ENCODE data around the gene PGM5.

- no peak for TF ChIP-seq CHD2 (IDR thresholded peaks at IDR 0.05; ENCODE audit: low read length)
- TF ChIP-seq NRF1 (IDR thresholded peaks at IDR 0.05; ENCODE audit: low read depth, low read length) = no peak
- TF ChIP-seq CTCF (IDR thresholded peaks at IDR 0.05; ENCODE audit: control extremely low read depth in 1 of 3, insufficient read depth in 1 of 3, low read depth in 1 of 3, low read length in 3 of 3) = peak in 2 of 3 experiments; percentile 15 to 37; a peak in 2 of 4 replicates
- TF ChIP-seq HDAC6 (IDR thresholded peaks at IDR 0.05; ENCODE audit: low read depth, low read length) = no peak
- TF ChIP-seq CEBPB (IDR thresholded peaks at IDR 0.05; ENCODE audit: low read depth, low read length) = no peak
- TF ChIP-seq EZH2 (IDR thresholded peaks at IDR 0.05; ENCODE audit: low read depth, low read length, severe bottlenecking) = no peak
- no peak for TF ChIP-seq RXRA (IDR thresholded peaks at IDR 0.05; ENCODE audit: insufficient read depth, low read depth, low read length)
- no peak for TF ChIP-seq CREB1 (IDR thresholded peaks at IDR 0.05)
- TF ChIP-seq SAP30 (IDR thresholded peaks at IDR 0.05; ENCODE audit: insufficient read depth, insufficient replicate concordance, low read length) = no peak
- no peak for TF ChIP-seq RFX5 (IDR thresholded peaks at IDR 0.05; ENCODE audit: borderline replicate concordance, low read depth, low read length)
Measured at GRCh38 chr9:68507130-68507805, 150.9 kb downstream of the PGM5 start.
